GM19324 (cell line): Measurements from ENCODE around the gene MORF4L1.
"Not testable (repeated sequence)": the region's sequence is repeated elsewhere in the genome, so short reads cannot be mapped to it uniquely, and the experiment has no call there.

ENCODE experiments used
- ATAC-seq: cut with Tn5 transposase; IDR thresholded peaks from one replicate; pipeline ENCODE4 v1.9.1; 2021; ENCODE audit warnings: mild to moderate bottlenecking, moderate library complexity; ENCODE audit not compliant: unreplicated experiment, low FRiP score

MORF4L1 gene

GRCh38 chr15:78854833-78855372 is 17.8 kb upstream of the MORF4L1 start:
- ATAC-seq, result no peak

- ATAC-seq, result no peak
These were observed 16.9 kb upstream of the MORF4L1 start for GRCh38 chr15:78855746-78856145.

- no peak for ATAC-seq
These were observed 12.5 kb upstream of the MORF4L1 start for GRCh38 chr15:78859971-78860719.

GRCh38 chr15:78865585-78865984 is 7.1 kb upstream of the MORF4L1 start:
- not testable (repeated sequence) for ATAC-seq

GRCh38 chr15:78866031-78866430 is 6.7 kb upstream of the MORF4L1 start:
- not testable (repeated sequence) for ATAC-seq

- ATAC-seq, result no peak
These were observed 5.9 kb upstream of the MORF4L1 start for GRCh38 chr15:78866803-78867202.

- ATAC-seq, result no peak
These were observed 4.3 kb upstream of the MORF4L1 start for GRCh38 chr15:78868366-78868765.

- not testable (repeated sequence) for ATAC-seq
These were observed 1.1 kb upstream of the MORF4L1 start for GRCh38 chr15:78871483-78872127.

- ATAC-seq, result peak; percentile 65
These were observed 492 bp downstream of the MORF4L1 start for GRCh38 chr15:78872972-78873792.

GRCh38 chr15:78873793-78874765 is 1.4 kb downstream of the MORF4L1 start:
- ATAC-seq, result no peak

GRCh38 chr15:78875107-78875914 is 2.6 kb downstream of the MORF4L1 start:
- ATAC-seq, result no peak

GRCh38 chr15:78876954-78877353 is 4.3 kb downstream of the MORF4L1 start:
- ATAC-seq, result not testable (repeated sequence)

GRCh38 chr15:78878356-78878755 is 5.7 kb downstream of the MORF4L1 start:
- ATAC-seq, result no peak

GRCh38 chr15:78879517-78880241 is 7.0 kb downstream of the MORF4L1 start:
- ATAC-seq, result no peak

GRCh38 chr15:78880242-78880533 is 7.5 kb downstream of the MORF4L1 start:
- no peak for ATAC-seq

GRCh38 chr15:78880813-78881212 is 8.1 kb downstream of the MORF4L1 start:
- no peak for ATAC-seq

- no peak for ATAC-seq
These were observed 9.0 kb downstream of the MORF4L1 start for GRCh38 chr15:78881681-78882080.

- ATAC-seq, result no peak
These were observed 16.3 kb downstream of the MORF4L1 start for GRCh38 chr15:78889000-78889399.

- no peak for ATAC-seq
These were observed 20.8 kb downstream of the MORF4L1 start for GRCh38 chr15:78893538-78893937.
